ENCODE results near the gene RNF180. TPM values are rescaled to one million over a fixed set of nuclear protein-coding genes. Genes with fewer than 3 reads are reported as not detected.
"Not testable (repeated sequence)": the region's sequence is repeated elsewhere in the genome, so short reads cannot be mapped to it uniquely, and the experiment has no call there.

The RNF180 gene
- total and polyA plus RNA-seq, 2 of the 13 experiments (the other 11 are each of a cell fraction or from before 2014, with no cell fraction given), result 0.20 TPM; not detected in 1

DNA sequence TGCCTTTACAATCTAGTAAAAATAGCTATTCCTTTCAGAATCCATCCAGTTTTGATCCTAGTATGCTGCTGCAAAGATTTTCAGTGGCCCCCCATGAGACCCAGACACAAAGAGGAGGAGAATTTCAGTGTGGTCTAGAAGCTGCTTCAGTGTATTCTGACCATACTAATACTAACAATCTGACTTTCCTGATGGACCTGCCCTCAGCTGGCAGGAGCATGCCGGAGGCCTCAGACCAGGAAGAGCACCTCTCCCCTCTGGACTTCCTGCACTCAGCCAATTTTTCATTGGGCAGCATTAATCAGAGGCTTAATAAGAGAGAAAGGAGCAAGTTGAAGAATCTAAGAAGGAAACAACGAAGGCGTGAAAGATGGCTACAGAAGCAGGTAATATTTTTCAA, 48.5 kb downstream of the RNF180 start (continued):
- TF ChIP-seq FLYWCH1 (CRISPR knock-in tag; IDR thresholded peaks at IDR 0.05) (no peak), ZBTB42 (CRISPR knock-in tag; IDR thresholded peaks at IDR 0.05) (no peak), AGO1 (IDR thresholded peaks at IDR 0.05; ENCODE audit: low read depth, low read length, poor library complexity, severe bottlenecking) (no peak)
- TF ChIP-seq, protein P1, sequence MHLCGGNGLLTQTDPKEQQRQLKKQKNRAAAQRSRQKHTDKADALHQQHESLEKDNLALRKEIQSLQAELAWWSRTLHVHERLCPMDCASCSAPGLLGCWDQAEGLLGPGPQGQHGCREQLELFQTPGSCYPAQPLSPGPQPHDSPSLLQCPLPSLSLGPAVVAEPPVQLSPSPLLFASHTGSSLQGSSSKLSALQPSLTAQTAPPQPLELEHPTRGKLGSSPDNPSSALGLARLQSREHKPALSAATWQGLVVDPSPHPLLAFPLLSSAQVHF (CRISPR knock-in tag; IDR thresholded peaks at IDR 0.05), result no peak

GRCh38 chr5:64221911-64222310, 56.3 kb downstream of the RNF180 start:
- DNase-seq (ENCODE audit: low spot score), result no peak
- intact Hi-C loops (cut with micrococcal nuclease; ENCODE audit: unreplicated experiment), result no loop called here
- no peaks in the 10 kb centered on the region for H3K4me1 ChIP-seq (ENCODE audit: insufficient read depth, low read length)
- no peak for FAIRE-seq
- ATAC-seq, result no peak
- TF ChIP-seq MAFK (conservative IDR thresholded peaks at IDR 0.05 in 1 of 2, IDR thresholded peaks at IDR 0.05 in 1 of 2; ENCODE audit: low read length in 2 of 2), result peak; percentile 76 to 80
- no peak for TF ChIP-seq ZNF780A (CRISPR knock-in tag; IDR thresholded peaks at IDR 0.05)
- TF ChIP-seq, protein P2, sequence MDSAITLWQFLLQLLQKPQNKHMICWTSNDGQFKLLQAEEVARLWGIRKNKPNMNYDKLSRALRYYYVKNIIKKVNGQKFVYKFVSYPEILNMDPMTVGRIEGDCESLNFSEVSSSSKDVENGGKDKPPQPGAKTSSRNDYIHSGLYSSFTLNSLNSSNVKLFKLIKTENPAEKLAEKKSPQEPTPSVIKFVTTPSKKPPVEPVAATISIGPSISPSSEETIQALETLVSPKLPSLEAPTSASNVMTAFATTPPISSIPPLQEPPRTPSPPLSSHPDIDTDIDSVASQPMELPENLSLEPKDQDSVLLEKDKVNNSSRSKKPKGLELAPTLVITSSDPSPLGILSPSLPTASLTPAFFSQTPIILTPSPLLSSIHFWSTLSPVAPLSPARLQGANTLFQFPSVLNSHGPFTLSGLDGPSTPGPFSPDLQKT (CRISPR knock-in tag; IDR thresholded peaks at IDR 0.05; ENCODE audit: borderline replicate concordance), result no peak
- TF ChIP-seq ZBTB7A (CRISPR knock-in tag; IDR thresholded peaks at IDR 0.05), result no peak
- no peak for TF ChIP-seq STAT5B (CRISPR knock-in tag; IDR thresholded peaks at IDR 0.05)
- TF ChIP-seq MAFF (IDR thresholded peaks at IDR 0.05; ENCODE audit: low read depth, low read length), result peak; percentile 64
- no peak for TF ChIP-seq YEATS2 (CRISPR knock-in tag; IDR thresholded peaks at IDR 0.05; ENCODE audit: borderline replicate concordance)
- no peaks in the 10 kb centered on the region for H3K79me2 ChIP-seq (ENCODE audit: insufficient read depth, low read length)
- H3K36me3 ChIP-seq (replicated peaks in 1 of 2; ENCODE audit: control insufficient read depth in 1 of 2, insufficient read depth in 2 of 2, low read length in 2 of 2), result no peaks in the 10 kb centered on the region
- 0% methylated on average over 1 of the region's 1 CpG for WGBS (ENCODE audit: low lambda C conversion rate)
- in situ Hi-C loops (cut with HindIII; ENCODE audit: extremely low pct_ligation_motif_present, low pct_unique_long_range_greater_than_20kb), result no loop called here
- no peaks in the 10 kb centered on the region for H3K27me3 ChIP-seq (ENCODE audit: control insufficient read depth in 1 of 2, insufficient read depth in 2 of 2, low read length in 2 of 2)
- no peaks in the 10 kb centered on the region for H3K9me3 ChIP-seq (ENCODE audit: low read length)
- CTCF ChIA-PET (ENCODE audit: low intra/inter-chr PET ratio, low total read pairs), result no interaction called here
- no peak overlapping the region for H3K27ac ChIP-seq (ENCODE audit: extremely low read length, insufficient read depth, low read length)
- no peak overlapping the region for H2AFZ ChIP-seq (ENCODE audit: low read length)
- H3K4me2 ChIP-seq (ENCODE audit: low read depth, low read length), result no peak overlapping the region
- no peak overlapping the region for H3K9ac ChIP-seq (ENCODE audit: insufficient read depth, low read depth, low read length)
- no peak overlapping the region for H3K4me3 ChIP-seq (replicated peaks in 1 of 3; ENCODE audit: insufficient read depth in 1 of 3, low read depth in 2 of 3, low read length in 3 of 3)
- POLR2A ChIA-PET, result no interaction called here
- no TSS peak for BruUV-seq (replicated peaks)
- no peaks in the 10 kb centered on the region for H4K20me1 ChIP-seq (ENCODE audit: insufficient read depth, low read length)

GRCh38 chr5:64225286-64225981, 59.8 kb downstream of the RNF180 start:
- H3K4me3 ChIP-seq (replicated peaks in 1 of 3; ENCODE audit: insufficient read depth in 1 of 3, low read depth in 2 of 3, low read length in 3 of 3); H3K36me3 ChIP-seq (replicated peaks in 1 of 2; ENCODE audit: control insufficient read depth in 1 of 2, insufficient read depth in 2 of 2, low read length in 2 of 2); POLR2A ChIA-PET; DNase-seq (ENCODE audit: low spot score); H3K79me2 ChIP-seq (ENCODE audit: insufficient read depth, low read length); H4K20me1 ChIP-seq (ENCODE audit: insufficient read depth, low read length); BruUV-seq (replicated peaks); H3K4me1 ChIP-seq (ENCODE audit: insufficient read depth, low read length); H3K9me3 ChIP-seq (ENCODE audit: low read length); ATAC-seq; H2AFZ ChIP-seq (ENCODE audit: low read length); H3K27me3 ChIP-seq (ENCODE audit: control insufficient read depth in 1 of 2, insufficient read depth in 2 of 2, low read length in 2 of 2); H3K27ac ChIP-seq (ENCODE audit: extremely low read length, insufficient read depth, low read length); intact Hi-C loops (cut with micrococcal nuclease; ENCODE audit: unreplicated experiment); H3K9ac ChIP-seq (ENCODE audit: insufficient read depth, low read depth, low read length); CTCF ChIA-PET (ENCODE audit: low intra/inter-chr PET ratio, low total read pairs); FAIRE-seq; H3K4me2 ChIP-seq (ENCODE audit: low read depth, low read length): not testable (repeated sequence)
- 81% methylated on average over 15 of the region's 50 CpGs for WGBS (ENCODE audit: low lambda C conversion rate)
- in situ Hi-C loops (cut with HindIII; ENCODE audit: extremely low pct_ligation_motif_present, low pct_unique_long_range_greater_than_20kb), result loop anchor here (5.0 kb wide), 1 partner anchor 387 kb away; no protein-coding TSS in a partner anchor

All from HepG2 (cell line).